Retinal pigment epithelial cell (primary cell): ENCODE data around the gene GMDS.

Source experiments
- DNase-seq: peaks from one replicate; pipeline ENCODE4 v3.0.0-alpha.2; 2010; ENCODE audit warnings: low read depth
- H3K4me3 ChIP-seq: 2 replicates; pipeline ENCODE4 v1.5.1; 2011; ENCODE audit warnings: mild to moderate bottlenecking, low read length, control low read depth, moderate library complexity
- TF ChIP-seq, protein P1 (sequence below): conservative IDR thresholded peaks from 2 replicates; pipeline ENCODE4 v1.5.1; 2011; ENCODE audit warnings: low read depth, low read length, control low read depth, inconsistent platforms

The GMDS gene

DNA sequence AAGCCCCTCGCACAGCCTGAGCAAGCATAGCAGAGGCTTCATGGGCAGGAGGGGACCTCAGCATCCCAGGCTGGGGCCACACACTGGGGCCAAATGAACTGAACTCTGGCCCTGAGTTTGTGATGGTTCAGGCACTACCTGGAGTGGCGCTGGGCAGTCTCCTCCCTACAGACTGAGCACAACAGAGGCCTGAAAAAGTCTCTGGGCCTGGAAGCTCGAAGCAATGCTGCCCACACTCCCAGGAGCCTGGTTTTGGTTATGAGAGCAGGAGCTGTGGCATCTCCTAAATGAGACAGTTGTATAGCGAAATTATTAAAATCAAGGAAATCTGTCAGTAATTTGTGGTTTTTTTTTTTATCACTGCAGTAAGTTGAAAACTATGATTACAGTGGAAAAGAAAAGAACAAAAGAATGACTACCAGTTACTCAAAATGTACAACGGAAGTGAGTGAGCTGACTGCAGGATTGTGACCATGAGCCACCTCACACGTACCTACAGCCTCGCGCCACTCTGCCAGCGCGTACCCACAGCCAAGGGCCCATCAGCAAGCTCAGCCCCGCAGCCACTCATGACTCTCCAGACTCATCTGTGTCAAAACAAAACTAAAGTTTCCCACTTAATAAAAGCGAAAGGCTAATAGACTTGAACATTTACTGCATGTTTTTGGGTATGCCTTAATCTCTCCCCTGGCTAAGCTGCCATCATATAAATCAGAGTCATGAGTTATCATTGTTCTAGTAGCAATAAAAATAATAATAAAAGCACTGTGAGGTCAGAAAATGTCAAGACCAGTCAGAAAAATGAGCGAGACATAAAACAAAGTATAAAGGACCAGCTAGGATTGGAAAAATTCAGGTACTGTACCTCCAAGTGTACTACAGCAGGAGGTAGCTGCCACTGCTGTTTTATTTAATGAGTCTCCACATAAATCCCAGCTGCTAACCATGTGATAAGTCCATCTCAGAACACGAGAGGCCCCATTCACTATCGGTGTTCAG is 458.7 kb downstream of the GMDS start:
- DNase-seq: no peak
- no peak overlapping the region for H3K4me3 ChIP-seq
- TF ChIP-seq, protein P1, sequence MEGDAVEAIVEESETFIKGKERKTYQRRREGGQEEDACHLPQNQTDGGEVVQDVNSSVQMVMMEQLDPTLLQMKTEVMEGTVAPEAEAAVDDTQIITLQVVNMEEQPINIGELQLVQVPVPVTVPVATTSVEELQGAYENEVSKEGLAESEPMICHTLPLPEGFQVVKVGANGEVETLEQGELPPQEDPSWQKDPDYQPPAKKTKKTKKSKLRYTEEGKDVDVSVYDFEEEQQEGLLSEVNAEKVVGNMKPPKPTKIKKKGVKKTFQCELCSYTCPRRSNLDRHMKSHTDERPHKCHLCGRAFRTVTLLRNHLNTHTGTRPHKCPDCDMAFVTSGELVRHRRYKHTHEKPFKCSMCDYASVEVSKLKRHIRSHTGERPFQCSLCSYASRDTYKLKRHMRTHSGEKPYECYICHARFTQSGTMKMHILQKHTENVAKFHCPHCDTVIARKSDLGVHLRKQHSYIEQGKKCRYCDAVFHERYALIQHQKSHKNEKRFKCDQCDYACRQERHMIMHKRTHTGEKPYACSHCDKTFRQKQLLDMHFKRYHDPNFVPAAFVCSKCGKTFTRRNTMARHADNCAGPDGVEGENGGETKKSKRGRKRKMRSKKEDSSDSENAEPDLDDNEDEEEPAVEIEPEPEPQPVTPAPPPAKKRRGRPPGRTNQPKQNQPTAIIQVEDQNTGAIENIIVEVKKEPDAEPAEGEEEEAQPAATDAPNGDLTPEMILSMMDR: no peak

DNA sequence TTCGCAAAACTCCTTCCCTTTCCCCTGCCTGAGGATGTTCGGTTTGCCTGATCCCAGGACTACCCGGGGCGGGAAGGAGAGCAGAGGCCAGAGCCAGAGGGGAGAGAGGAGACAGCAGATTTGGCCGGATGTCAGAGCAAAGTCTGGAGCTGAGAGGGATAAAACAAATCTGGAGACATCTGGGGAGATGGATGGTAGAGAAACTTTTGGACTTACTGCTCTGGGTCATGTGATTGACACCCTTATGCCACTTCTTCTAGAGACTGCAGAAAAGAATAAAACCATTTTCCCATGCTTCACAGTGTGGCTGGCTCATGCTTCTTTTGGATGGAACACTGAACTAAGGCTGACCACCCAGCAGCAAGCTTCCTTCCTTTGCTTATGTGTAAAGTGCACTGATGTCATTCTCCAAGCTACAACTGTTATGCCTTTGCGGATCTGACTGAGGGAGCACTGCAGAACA is 461.0 kb downstream of the GMDS start:
- TF ChIP-seq, protein P1: no peak
- no peak overlapping the region for H3K4me3 ChIP-seq
- DNase-seq: no peak

DNA sequence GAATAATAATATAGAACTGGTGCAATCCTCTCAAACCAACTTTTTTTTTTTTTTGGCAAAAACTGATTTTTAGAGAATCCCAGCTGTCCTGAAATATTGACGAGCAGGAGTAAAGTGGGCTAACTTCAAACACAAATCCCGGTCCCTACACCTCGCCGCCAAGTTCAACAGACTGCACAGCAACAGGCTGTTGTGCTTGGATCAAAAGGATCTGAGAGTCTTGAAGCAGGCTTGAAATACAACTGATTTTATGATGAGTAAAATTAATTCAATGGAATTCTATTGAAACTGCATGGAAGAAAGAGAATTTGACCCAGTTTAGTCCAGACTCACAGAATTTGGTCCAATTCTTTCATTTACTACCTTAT is 463.6 kb downstream of the GMDS start:
- TF ChIP-seq, protein P1: no peak
- H3K4me3 ChIP-seq: no peak overlapping the region
- DNase-seq: no peak

DNA sequence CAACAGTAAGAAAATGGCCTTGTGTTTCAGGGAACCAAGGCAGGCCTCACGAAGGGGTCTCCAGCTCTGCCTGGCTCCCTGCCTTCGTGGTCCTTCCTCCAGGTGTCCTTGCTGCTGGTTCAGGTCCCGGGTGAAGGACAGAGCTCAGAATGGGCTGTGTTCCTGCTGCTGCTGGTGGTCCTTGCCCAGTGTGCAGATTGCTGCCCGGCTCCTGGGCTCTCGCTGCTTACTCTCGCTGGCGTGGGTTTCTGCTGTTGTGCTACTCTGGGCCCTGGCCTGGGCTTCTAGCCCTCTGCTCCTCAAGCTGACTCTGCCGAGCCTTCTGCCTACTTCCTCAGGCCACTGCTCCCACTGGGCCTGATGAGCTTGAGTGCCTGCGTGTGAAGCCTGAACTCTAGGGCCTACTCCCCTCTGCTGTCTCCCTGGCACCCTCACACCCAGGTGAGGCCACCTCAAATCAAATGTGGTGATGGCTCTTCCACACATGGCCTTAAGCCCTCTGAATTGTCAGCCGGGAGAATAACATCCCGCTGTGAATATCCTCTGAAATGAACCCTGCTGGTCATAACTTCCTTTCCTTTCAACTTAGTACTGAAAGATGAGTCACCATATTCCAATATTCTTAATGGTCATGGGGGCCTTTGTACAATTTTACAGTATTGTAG is 464.1 kb downstream of the GMDS start:
- no peak overlapping the region for H3K4me3 ChIP-seq
- TF ChIP-seq, protein P1: no peak
- no peak for DNase-seq

DNA sequence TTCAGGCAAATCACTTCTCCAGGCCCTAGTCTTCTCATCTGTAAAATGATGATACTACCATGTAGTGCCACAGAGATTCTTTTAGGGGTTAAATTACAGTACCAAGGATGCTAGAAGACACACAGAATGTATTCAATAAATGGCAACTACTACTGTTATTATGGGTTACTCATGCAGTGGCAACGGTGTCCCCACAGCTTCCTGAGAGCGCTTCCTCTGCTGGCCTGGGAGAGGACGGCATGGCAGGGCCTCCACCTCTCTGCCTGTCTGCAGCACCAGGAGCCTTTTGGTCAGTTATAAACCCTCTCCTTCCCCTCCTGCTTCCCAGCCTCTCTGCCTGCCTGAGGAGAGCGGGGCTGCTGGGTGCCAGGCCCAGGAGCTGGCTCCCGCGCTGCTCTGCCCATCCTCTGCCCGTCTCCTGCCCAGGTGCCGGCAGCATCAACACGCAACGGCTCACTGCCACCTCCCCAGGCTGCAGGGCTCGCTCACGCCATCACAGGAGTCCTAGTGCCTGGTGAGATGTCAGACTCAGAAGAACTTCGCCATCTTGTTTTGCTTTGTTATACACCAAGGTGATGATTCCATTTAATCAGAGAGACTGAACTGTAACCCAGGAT is 465.0 kb downstream of the GMDS start:
- TF ChIP-seq, protein P1: no peak
- no peak overlapping the region for H3K4me3 ChIP-seq
- DNase-seq: no peak

DNA sequence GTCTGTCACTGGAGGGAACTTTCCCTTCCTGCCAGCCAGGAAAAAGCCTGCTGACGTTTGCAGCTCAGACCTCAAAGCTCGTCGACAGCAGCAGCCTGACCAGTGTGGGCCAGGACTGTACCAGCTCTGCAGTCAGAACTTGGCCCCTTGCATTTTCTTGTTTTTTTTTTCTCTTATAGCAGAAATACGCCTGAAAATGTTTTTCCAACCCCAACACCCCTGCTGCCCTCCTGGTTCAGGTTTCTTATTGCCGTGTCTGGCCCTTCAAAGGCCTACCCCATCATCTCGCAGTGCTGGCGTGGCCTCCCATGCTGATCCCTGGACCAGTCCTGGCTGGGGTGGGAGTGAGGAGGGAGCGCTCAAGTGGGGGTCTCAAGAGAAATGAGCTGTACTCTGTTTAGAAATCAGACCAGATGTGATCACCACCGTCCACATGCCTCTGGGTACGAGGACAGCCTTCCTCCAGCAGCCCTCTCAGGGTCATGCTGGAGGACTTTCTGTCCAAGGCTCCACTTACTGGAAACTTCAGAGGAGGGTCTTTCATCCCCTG is 466.6 kb downstream of the GMDS start:
- DNase-seq: no peak
- TF ChIP-seq, protein P1: no peak
- H3K4me3 ChIP-seq: no peak overlapping the region
